ENCODE measurements around the gene ZBTB25. TPM values are rescaled to one million over a fixed set of nuclear protein-coding genes. Genes with fewer than 3 reads are reported as not detected.
A peak's percentile ranks its signal among the peaks of the same experiment; 100 is the strongest.

The ZBTB25 gene
- total RNA-seq: 10 to 100 TPM in 2 of 4 donors, 1 to 10 TPM in 2; 7.8 to 15.1 (median 9.1) TPM

- H3K4me3 ChIP-seq (ENCODE audit: low read depth, poor library complexity, severe bottlenecking): peak within 1 kb of the TSS; percentile 97
- 0 to 1% methylated on average over 41 of the region's 87 CpGs for WGBS, 2 donors
- TF ChIP-seq CTCF (IDR thresholded peaks at IDR 0.05): no peak
- peak in 1 of 2 donors; percentile 35 for TF ChIP-seq POLR2A (IDR thresholded peaks at IDR 0.05)
- peak; percentile 87 to 97 for DNase-seq (ENCODE audit: low spot score in 2 of 2)
- intact Hi-C loops (cut with DNase I; ENCODE audit: low total_unique reads): no loop called here
Measured at GRCh38 chr14:64503434-64504309, at the start of gene ZBTB25. Gene ZBTB25, minus strand, starts transcription at chr14:64503838. Its CDS starts 13,305 bp downstream, at chr14:64490533.

GRCh38 chr14:64550621-64551333 is 47.1 kb upstream of the ZBTB25 start:
- TF ChIP-seq CTCF (IDR thresholded peaks at IDR 0.05) (no peak), POLR2A (IDR thresholded peaks at IDR 0.05) (no peak)
- intact Hi-C loops (cut with DNase I; ENCODE audit: low total_unique reads): no loop called here
- 34 to 42% methylated on average over 7 of the region's 7 CpGs for WGBS, 2 donors
- no peak for DNase-seq (ENCODE audit: low spot score in 2 of 2)
- H3K4me3 ChIP-seq (ENCODE audit: low read depth, poor library complexity, severe bottlenecking): no peak overlapping the region

- 4 to 7% methylated on average over 50 to 51 of the region's 54 CpGs for WGBS, 2 donors
- TF ChIP-seq POLR2A (IDR thresholded peaks at IDR 0.05): no peak
- TF ChIP-seq CTCF (IDR thresholded peaks at IDR 0.05): no peak
- peak in 1 of 2 donors; percentile 90 for DNase-seq (ENCODE audit: low spot score in 2 of 2)
- H3K4me3 ChIP-seq (ENCODE audit: low read depth, poor library complexity, severe bottlenecking): peak within 1 kb of the TSS; percentile 18
- intact Hi-C loops (cut with DNase I; ENCODE audit: low total_unique reads): no loop called here
Measured at GRCh38 chr14:64549791-64550620, 46.4 kb upstream of the ZBTB25 start, which contains the start of gene PPP1R36. Gene PPP1R36, plus strand, starts transcription at chr14:64549961. Its CDS starts 37 bp downstream, at chr14:64549998.

GRCh38 chr14:64549016-64549415 is 45.4 kb upstream of the ZBTB25 start:
- DNase-seq (ENCODE audit: low spot score in 2 of 2): no peak
- intact Hi-C loops (cut with DNase I; ENCODE audit: low total_unique reads): no loop called here
- H3K4me3 ChIP-seq (ENCODE audit: low read depth, poor library complexity, severe bottlenecking): no peak overlapping the region
- 52 to 58% methylated on average over 1 of the region's 1 CpG for WGBS, 2 donors
- TF ChIP-seq POLR2A (IDR thresholded peaks at IDR 0.05): no peak
- no peak for TF ChIP-seq CTCF (IDR thresholded peaks at IDR 0.05)

GRCh38 chr14:64544607-64545312 is 41.1 kb upstream of the ZBTB25 start:
- TF ChIP-seq CTCF (IDR thresholded peaks at IDR 0.05): no peak
- no peak for TF ChIP-seq POLR2A (IDR thresholded peaks at IDR 0.05)
- WGBS, 2 donors: 75 to 78% methylated on average over 5 of the region's 5 CpGs
- DNase-seq (ENCODE audit: low spot score in 2 of 2): no peak
- no peak overlapping the region for H3K4me3 ChIP-seq (ENCODE audit: low read depth, poor library complexity, severe bottlenecking)
- intact Hi-C loops (cut with DNase I; ENCODE audit: low total_unique reads): no loop called here
